Right lobe of liver (tissue), 6 donors: ENCODE measurements around the gene GJA4. TPM values are rescaled to one million over a fixed set of nuclear protein-coding genes. Genes with fewer than 3 reads are reported as not detected.
"Not testable (repeated sequence)": the region's sequence is repeated elsewhere in the genome, so short reads cannot be mapped to it uniquely, and the experiment has no call there.

Source experiments
- ATAC-seq, 4 donors: fragments of 200-7000 bp; cut with Tn5 transposase; one replicate each; pipeline ENCODE4 v1.9.1; 2020; ENCODE audit warnings: mild to moderate bottlenecking in 4 of 4, moderate library complexity in 4 of 4
- DNase-seq, 3 donors: peaks; one replicate each; pipeline ENCODE4 v3.0.0-alpha.2; 2020
- H3K27ac ChIP-seq, 3 donors: fragments of 200-600 bp; one replicate each; pipeline ENCODE4 v1.8.0; 2022
- H3K27me3 ChIP-seq, 2 donors: fragments of 200-600 bp; one replicate each; pipeline ENCODE4 v1.8.0; 2022
- H3K36me3 ChIP-seq, 4 donors: fragments of 200-600 bp; sonication (generic) in 1 of 4; one replicate each; pipeline versions ENCODE4 v1.5.1 to v1.8.0; 2017 to 2022; ENCODE audit warnings: control low read depth in 1 of 4
- H3K4me1 ChIP-seq, 4 donors: fragments of 200-600 bp; sonication (generic) in 1 of 4; one replicate each; pipeline versions ENCODE4 v1.5.1 to v1.8.0; 2017 to 2022; ENCODE audit warnings: control low read depth in 1 of 4
- H3K4me3 ChIP-seq, 3 donors: fragments of 200-600 bp; one replicate each; pipeline ENCODE4 v1.8.0; 2022
- H3K9me3 ChIP-seq, 4 donors: fragments of 200-600 bp; sonication (generic) in 1 of 4; one replicate each; pipeline versions ENCODE4 v1.5.1 to v1.8.0; 2017 to 2022; ENCODE audit warnings: control low read depth in 1 of 4
- CTCF ChIP-seq, 4 donors: fragments of 200-600 bp in 3 of 4; fragments of 450-650 bp in 1 of 4; IDR thresholded peaks; one replicate each; pipeline versions ENCODE4 v1.5.1 to v1.8.0; 2016 to 2022; ENCODE audit warnings: antibody characterized with exemption in 4 of 4, mild to moderate bottlenecking in 2 of 4
- POLR2A ChIP-seq: fragments of 450-650 bp; IDR thresholded peaks from one replicate; pipeline ENCODE4 v1.6.1; 2017; ENCODE audit warnings: antibody characterized with exemption, mild to moderate bottlenecking
- WGBS: methylation state at CpG from one replicate; pipeline ENCODE4 v1.1.6; 2018; ENCODE audit warnings: low coverage, low lambda C conversion rate; ENCODE audit not compliant: insufficient coverage; ENCODE audit errors: missing lambda C conversion rate; 5-methylcytosine and 5-hydroxymethylcytosine counted together
- intact Hi-C, 2 donors: fragments of 100-400 bp; cut with DNase I; formaldehyde crosslinking; loops; one replicate each; pipeline versions ENCODE4 v1.11.2 to v1.14.1; 2022
- total RNA-seq, 6 experiments: library from RNA; depleted of rRNA in 2 of 6; stranded (reverse); fragments of >200 nt in 2 of 6; fragmentation: NEBNext Ultra II Directional in 3 of 6; extraction: Animal tissue kit (Norgen Biotek cat#: 25700) in 3 of 6; gene quantifications; one replicate each; pipeline versions ENCODE4 v1.1.0 to v1.2.4, GENCODE V29; 2016 to 2023
- donor health status: DM: no; HTN: yes; CAD: no.
- donor health status: DM: no; HTN: no; CAD: no.
- donor health status: DM: no; HTN: no; CAD: no.
- donor health status: DM: no; HTN: yes; CAD: no.
- donor health status: DM: no; HTN: yes; CAD: no.

The GJA4 gene
- total RNA-seq, 6 experiments from 2014 or later, result 4.3 to 21.8 (median 7.6) TPM

- Histone ChIP-seq H3K36me3 (no peaks in the 10 kb centered on the region), H3K27me3 (no peaks in the 10 kb centered on the region), H3K4me3 (no peak overlapping the region), H3K27ac (no peak overlapping the region), H3K4me1 (no peaks in the 10 kb centered on the region), H3K9me3 (no peaks in the 10 kb centered on the region)
- DNase-seq, result no peak
- WGBS, result 40% methylated on average over 7 of the region's 8 CpGs
- TF ChIP-seq CTCF (IDR thresholded peaks at IDR 0.05) (no peak), POLR2A (no peak)
- ATAC-seq, result no peak
- intact Hi-C loops, result no loop called here
Observed at GRCh38 chr1:34763142-34763781, 29.5 kb upstream of the GJA4 start.

GRCh38 chr1:34768856-34769255 is 23.9 kb upstream of the GJA4 start:
- TF ChIP-seq POLR2A, result no peak
- no peak for TF ChIP-seq CTCF (IDR thresholded peaks at IDR 0.05)
- 66% methylated on average over 3 of the region's 3 CpGs for WGBS
- no peak for ATAC-seq
- no peak overlapping the region for H3K4me3 ChIP-seq
- no peaks in the 10 kb centered on the region for H3K4me1 ChIP-seq
- H3K27me3 ChIP-seq, result no peaks in the 10 kb centered on the region
- H3K27ac ChIP-seq, result no peak overlapping the region
- no peak for DNase-seq
- no peaks in the 10 kb centered on the region for H3K36me3 ChIP-seq
- intact Hi-C loops, result no loop called here
- no peaks in the 10 kb centered on the region for H3K9me3 ChIP-seq

GRCh38 chr1:34770891-34771504 is 21.8 kb upstream of the GJA4 start:
- Histone ChIP-seq H3K27me3 (no peaks in the 10 kb centered on the region), H3K9me3 (no peaks in the 10 kb centered on the region), H3K4me3 (no peak overlapping the region), H3K36me3 (no peaks in the 10 kb centered on the region), H3K4me1 (no peaks in the 10 kb centered on the region), H3K27ac (no peak overlapping the region)
- WGBS, result 89% methylated on average over 3 of the region's 5 CpGs
- TF ChIP-seq CTCF (IDR thresholded peaks at IDR 0.05), result no peak
- no peak for TF ChIP-seq POLR2A
- DNase-seq (no peak), ATAC-seq (no peak)
- intact Hi-C loops, result no loop called here

GRCh38 chr1:34771573-34772371 is 21.0 kb upstream of the GJA4 start:
- Histone ChIP-seq H3K27me3 (no peaks in the 10 kb centered on the region), H3K4me3 (no peak overlapping the region), H3K27ac (no peak overlapping the region), H3K4me1 (no peaks in the 10 kb centered on the region), H3K9me3 (no peaks in the 10 kb centered on the region), H3K36me3 (no peaks in the 10 kb centered on the region)
- 83% methylated on average over 8 of the region's 16 CpGs for WGBS
- intact Hi-C loops, result no loop called here
- TF ChIP-seq CTCF (IDR thresholded peaks at IDR 0.05) (no peak), POLR2A (no peak)
- DNase-seq (no peak), ATAC-seq (no peak)

GRCh38 chr1:34773114-34773513 is 19.7 kb upstream of the GJA4 start:
- H3K27ac ChIP-seq, H3K4me3 ChIP-seq, intact Hi-C loops, DNase-seq, H3K36me3 ChIP-seq, H3K4me1 ChIP-seq, H3K27me3 ChIP-seq, H3K9me3 ChIP-seq, ATAC-seq: not testable (repeated sequence)
- 91% methylated on average over 4 of the region's 4 CpGs for WGBS
